ENCODE data around the gene PAK2.

DNA sequence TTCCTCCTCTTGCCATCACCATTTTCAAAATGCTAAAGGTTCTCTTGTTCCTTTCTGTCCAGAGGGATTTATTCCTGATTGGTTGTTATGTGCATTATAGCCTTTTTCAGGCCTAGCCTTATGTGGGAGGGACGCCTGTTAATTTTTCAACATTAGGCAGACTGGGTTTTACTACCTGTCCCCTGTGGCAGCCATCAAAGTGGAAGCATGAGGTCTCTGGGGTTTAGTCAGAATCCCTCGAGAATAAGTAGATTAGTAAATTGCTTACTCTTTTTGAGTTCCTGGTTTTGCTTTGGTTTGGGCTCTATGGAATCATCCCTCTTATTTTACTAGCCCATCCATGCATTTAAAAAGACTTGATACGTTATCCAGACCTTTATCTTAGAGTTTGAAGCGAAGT is 32.4 kb downstream of the PAK2 start:
- TF ChIP-seq, protein P1, sequence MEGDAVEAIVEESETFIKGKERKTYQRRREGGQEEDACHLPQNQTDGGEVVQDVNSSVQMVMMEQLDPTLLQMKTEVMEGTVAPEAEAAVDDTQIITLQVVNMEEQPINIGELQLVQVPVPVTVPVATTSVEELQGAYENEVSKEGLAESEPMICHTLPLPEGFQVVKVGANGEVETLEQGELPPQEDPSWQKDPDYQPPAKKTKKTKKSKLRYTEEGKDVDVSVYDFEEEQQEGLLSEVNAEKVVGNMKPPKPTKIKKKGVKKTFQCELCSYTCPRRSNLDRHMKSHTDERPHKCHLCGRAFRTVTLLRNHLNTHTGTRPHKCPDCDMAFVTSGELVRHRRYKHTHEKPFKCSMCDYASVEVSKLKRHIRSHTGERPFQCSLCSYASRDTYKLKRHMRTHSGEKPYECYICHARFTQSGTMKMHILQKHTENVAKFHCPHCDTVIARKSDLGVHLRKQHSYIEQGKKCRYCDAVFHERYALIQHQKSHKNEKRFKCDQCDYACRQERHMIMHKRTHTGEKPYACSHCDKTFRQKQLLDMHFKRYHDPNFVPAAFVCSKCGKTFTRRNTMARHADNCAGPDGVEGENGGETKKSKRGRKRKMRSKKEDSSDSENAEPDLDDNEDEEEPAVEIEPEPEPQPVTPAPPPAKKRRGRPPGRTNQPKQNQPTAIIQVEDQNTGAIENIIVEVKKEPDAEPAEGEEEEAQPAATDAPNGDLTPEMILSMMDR (conservative IDR thresholded peaks at IDR 0.05; ENCODE audit: low read depth, low read length) = no peak
- no peak for TF ChIP-seq POLR2A (IDR thresholded peaks at IDR 0.05; ENCODE audit: low read depth, low read length)
- no peak for TF ChIP-seq RFX5 (IDR thresholded peaks at IDR 0.05; ENCODE audit: low read depth, low read length)
- TF ChIP-seq NFE2L2 (IDR thresholded peaks at IDR 0.05; ENCODE audit: low read depth, low read length) = no peak
- TF ChIP-seq RAD21 (IDR thresholded peaks at IDR 0.05; ENCODE audit: low read length) = no peak
